NCI-H2029 (cell line): ENCODE data around the gene SAPCD1.
"Not testable (repeated sequence)": the region's sequence is repeated elsewhere in the genome, so short reads cannot be mapped to it uniquely, and the experiment has no call there.

Source experiments
- DNase-seq: peaks from one replicate; lab custom pipeline; 2025; lab: John Stamatoyannopoulos, UW

Gene SAPCD1

GRCh38 chr6:31801031-31801927, 38.8 kb downstream of the SAPCD1 start:
- not testable (repeated sequence) for DNase-seq

DNA sequence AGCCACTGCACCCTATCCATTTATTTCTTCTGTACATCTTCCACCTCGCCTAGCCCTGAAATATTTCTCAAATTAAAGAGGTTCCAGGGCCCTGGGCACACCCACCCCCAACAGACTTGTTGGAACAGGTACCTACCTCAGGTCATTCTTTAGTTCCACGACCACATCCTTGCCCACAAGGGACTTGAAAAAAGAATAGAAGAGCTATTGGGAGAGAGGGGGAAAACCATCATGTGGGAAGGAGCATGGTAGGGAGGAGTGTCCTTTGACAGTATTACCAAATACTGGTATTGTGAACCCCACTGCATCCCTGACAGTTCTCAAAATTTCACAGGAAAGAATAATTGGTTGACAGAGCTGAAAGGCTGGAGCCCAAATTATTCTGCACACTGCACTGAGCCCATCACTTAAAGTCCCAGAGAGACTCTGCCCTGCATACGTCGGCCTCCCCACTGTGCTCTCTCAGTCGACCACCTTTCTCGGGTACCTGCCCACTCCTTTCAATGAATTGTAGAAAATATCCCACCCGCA, 43.5 kb downstream of the SAPCD1 start:
- DNase-seq, result no peak

DNA sequence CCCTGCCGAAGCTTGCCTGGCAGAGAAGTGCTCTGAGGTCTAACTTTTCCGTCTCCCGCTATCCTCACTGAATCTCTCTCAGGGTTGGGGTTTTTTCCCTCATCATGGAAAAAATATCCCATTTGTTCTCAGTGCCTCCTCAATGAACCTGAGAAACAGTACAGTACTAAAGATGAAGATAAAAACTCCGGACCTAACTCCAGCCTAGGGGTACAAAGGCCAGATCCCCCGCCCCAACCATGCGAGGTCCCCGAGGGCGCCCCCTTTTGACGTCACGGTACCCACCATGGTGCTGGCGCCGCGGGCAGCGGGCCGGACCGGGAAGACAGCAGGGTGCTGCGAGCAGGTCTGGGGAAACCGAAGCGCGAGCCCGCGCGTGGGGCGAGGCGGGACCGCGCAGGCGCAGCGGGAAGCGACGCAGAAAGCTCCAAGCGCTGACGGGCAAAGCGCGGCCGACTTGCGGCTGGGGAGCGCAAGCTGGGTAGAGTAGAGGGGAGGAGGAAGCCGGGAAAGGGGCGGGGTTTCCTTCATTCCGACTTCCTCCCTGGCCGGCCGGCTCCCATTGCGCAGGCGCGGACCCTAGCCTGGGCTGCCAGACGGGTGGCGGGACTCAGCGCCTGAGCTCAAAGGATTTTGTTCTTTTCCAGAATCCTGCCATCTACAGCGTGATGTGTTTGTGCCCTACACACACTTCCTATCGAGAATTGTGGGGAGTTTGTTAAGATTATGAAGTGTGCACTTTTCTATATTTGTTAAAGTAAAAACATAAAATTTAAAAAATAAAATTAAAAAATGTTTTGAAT, 44.2 kb downstream of the SAPCD1 start, which contains the start of gene LSM2:
Gene LSM2 (minus strand): TSS at position 497 of the 803 bp plus-strand sequence. CDS start 209 bp downstream, at position 288.
- peak; percentile 96 for DNase-seq

DNA sequence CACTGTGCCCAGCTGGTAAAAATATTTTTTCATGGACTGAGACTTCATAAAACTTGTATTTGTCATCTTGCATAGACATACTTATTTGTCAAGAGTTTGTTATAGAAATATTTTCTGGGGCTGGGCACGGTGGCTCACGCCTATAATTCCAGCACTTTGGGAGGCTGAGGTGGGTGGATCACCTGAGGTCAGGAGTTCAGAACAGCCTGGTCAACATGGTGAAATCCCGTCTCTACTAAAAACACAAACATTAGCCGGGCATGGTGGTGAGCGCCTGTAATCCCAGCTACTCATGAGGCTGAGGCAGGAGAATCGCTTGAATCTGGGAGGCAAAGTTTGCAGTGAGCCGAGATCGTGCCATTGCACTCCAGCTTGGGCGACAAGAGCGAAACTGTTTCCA, 46.1 kb downstream of the SAPCD1 start:
- DNase-seq, result not testable (repeated sequence)

GRCh38 chr6:31811645-31812044, 49.2 kb downstream of the SAPCD1 start:
- DNase-seq, result no peak

- DNase-seq, result no peak
These were observed 51.0 kb downstream of the SAPCD1 start for GRCh38 chr6:31813465-31813849.
